Loucy (cell line): ENCODE data around the gene FZD2.

ENCODE experiments used
- CTCF ChIP-seq: fragments of 200-600 bp; sonication (generic); conservative IDR thresholded peaks from 2 replicates; pipeline ENCODE4 v1.5.1; 2014; ENCODE audit warnings: mild to moderate bottlenecking, antibody characterized with exemption, low read length
- EZH2phosphoT487 ChIP-seq: fragments of 200-600 bp; IDR thresholded peaks from 2 replicates; pipeline ENCODE4 v1.6.1; 2018; ENCODE audit warnings: antibody characterized with exemption, mild to moderate bottlenecking, moderate library complexity, borderline replicate concordance

GRCh38 chr17:44587339-44587738 lies 30.1 kb downstream of the FZD2 start:
- TF ChIP-seq CTCF, result no peak
- no peak for TF ChIP-seq EZH2phosphoT487
